ENCODE data around the gene PPFIA2. TPM values are rescaled to one million over a fixed set of nuclear protein-coding genes. Genes with fewer than 3 reads are reported as not detected.

PPFIA2 gene
- total RNA-seq, 1 donor from 2014 or later: 0.26 TPM

DNA sequence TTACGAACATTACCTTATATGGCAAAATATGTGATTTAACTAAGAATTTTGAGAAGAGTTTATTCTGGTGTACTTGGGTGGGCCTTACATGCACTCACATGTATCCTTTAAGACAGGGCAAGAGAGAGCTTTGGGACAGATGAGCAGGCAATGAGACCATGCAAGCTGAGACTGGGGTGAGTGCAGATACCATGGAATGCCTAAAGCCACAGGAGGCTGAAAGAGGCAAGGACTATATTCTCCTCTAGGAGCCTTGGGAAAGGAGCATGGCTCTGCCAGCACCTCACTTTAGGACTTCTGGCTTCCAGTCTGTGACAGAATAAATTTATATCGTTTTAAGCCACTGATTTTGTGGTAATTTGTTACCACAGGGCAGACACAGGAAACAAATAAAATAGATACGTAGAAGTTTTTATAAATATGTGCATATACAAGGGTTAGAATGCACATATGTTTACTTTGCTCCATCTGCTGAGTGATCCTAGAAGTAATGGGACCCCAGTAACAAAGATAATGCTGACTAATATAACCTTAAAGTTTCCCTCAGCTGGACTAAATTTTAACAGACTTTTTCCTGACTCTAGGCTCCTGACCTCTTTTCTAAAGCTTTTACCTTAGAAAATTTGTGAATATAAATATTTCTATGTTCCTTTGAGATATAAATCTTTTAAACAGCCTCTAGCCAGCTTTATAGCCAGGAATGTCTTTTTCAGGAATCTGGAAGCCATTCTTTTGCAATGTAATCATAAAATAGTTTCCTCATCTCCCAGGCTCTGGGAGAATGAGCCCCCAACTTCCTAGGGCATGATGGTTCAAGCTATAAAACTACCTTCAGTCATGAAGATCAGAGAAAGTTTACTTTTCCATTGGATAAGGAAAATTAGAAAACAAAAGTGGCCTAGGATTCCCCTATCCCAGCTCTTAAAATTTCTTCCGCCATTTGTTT is 216.8 kb downstream of the PPFIA2 start:
- H3K27me3 ChIP-seq (ENCODE audit: control insufficient read depth, insufficient read depth, low read length): no peaks in the 10 kb centered on the region
- H3K4me3 ChIP-seq (ENCODE audit: low read depth, low read length): no peak overlapping the region
- no peak for FAIRE-seq
- H3K36me3 ChIP-seq (ENCODE audit: control insufficient read depth, insufficient read depth, low read length): no peaks in the 10 kb centered on the region
- DNase-seq (ENCODE audit: low read depth): no peak
- no peak for TF ChIP-seq CTCF (IDR thresholded peaks at IDR 0.05; ENCODE audit: insufficient read depth, low read length, severe bottlenecking)

DNA sequence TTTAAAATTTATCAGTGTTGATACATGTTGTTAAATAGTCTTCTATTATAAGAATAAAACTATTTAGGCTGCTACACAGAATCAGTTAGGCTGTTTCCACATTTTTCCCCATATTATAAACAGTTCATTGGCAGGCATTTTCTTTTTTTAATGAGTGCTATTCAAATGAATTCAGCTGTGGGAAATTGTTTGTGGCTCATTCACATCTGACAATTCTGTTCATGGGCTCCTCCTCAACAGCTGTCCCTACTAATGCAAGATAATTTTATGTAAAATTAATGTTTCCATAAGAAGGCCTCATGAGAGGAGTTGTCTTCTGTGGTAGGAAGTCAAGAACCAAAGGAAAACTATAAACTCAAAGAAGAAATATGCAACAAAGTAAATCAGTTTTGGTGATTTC is 218.0 kb downstream of the PPFIA2 start:
- Histone ChIP-seq H3K27me3 (ENCODE audit: control insufficient read depth, insufficient read depth, low read length) (no peaks in the 10 kb centered on the region), H3K4me3 (ENCODE audit: low read depth, low read length) (no peak overlapping the region), H3K36me3 (ENCODE audit: control insufficient read depth, insufficient read depth, low read length) (no peaks in the 10 kb centered on the region)
- no peak for TF ChIP-seq CTCF (IDR thresholded peaks at IDR 0.05; ENCODE audit: insufficient read depth, low read length, severe bottlenecking)
- DNase-seq (ENCODE audit: low read depth): no peak
- no peak for FAIRE-seq

DNA sequence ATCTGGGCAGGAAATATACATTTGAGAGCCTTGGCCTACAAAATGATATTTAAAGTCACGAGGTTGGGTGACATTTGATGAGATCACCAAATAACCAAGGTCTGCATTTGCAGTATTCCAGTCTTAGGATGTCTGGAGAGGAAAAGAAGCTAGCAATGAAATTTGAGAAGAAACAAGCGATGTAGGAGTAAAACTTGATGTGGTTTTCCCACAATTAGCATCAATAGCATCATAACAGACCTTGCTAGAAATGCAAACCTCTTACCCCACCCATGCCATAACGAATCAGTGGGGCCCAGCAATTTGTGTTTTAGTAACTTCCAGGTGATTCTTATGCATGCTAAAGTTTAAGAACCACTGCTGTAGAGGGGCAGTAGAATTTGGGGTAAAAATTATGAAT is 219.9 kb downstream of the PPFIA2 start:
- H3K36me3 ChIP-seq (ENCODE audit: control insufficient read depth, insufficient read depth, low read length): no peaks in the 10 kb centered on the region
- DNase-seq (ENCODE audit: low read depth) (no peak), FAIRE-seq (no peak)
- TF ChIP-seq CTCF (IDR thresholded peaks at IDR 0.05; ENCODE audit: insufficient read depth, low read length, severe bottlenecking): no peak
- H3K4me3 ChIP-seq (ENCODE audit: low read depth, low read length): no peak overlapping the region
- no peaks in the 10 kb centered on the region for H3K27me3 ChIP-seq (ENCODE audit: control insufficient read depth, insufficient read depth, low read length)

- FAIRE-seq (no peak), DNase-seq (ENCODE audit: low read depth) (no peak)
- H3K36me3 ChIP-seq (ENCODE audit: control insufficient read depth, insufficient read depth, low read length): no peaks in the 10 kb centered on the region
- no peak overlapping the region for H3K4me3 ChIP-seq (ENCODE audit: low read depth, low read length)
- H3K27me3 ChIP-seq (ENCODE audit: control insufficient read depth, insufficient read depth, low read length): no peaks in the 10 kb centered on the region
- TF ChIP-seq CTCF (IDR thresholded peaks at IDR 0.05; ENCODE audit: insufficient read depth, low read length, severe bottlenecking): no peak
These were observed 226.1 kb downstream of the PPFIA2 start for GRCh38 chr12:81533054-81533453.

GRCh38 chr12:81530352-81530751 is 228.8 kb downstream of the PPFIA2 start:
- DNase-seq (ENCODE audit: low read depth): no peak
- no peaks in the 10 kb centered on the region for H3K27me3 ChIP-seq (ENCODE audit: control insufficient read depth, insufficient read depth, low read length)

More at GRCh38 chr12:81530352-81530751, 228.8 kb downstream of the PPFIA2 start:
- no peak for FAIRE-seq
- Histone ChIP-seq H3K4me3 (ENCODE audit: low read depth, low read length) (no peak overlapping the region), H3K36me3 (ENCODE audit: control insufficient read depth, insufficient read depth, low read length) (no peaks in the 10 kb centered on the region)
- no peak for TF ChIP-seq CTCF (IDR thresholded peaks at IDR 0.05; ENCODE audit: insufficient read depth, low read length, severe bottlenecking)
